Progenitor cell of endocrine pancreas (in vitro differentiated cells): ENCODE data around the gene PRC1. TPM values are rescaled to one million over a fixed set of nuclear protein-coding genes. Genes with fewer than 3 reads are reported as not detected.

Source experiments
- DNase-seq: peaks from one replicate; pipeline ENCODE4 v3.0.0; 2021; ENCODE audit warnings: low spot score; ENCODE audit not compliant: unreplicated experiment
- H3K27ac Mint-ChIP-seq: 2 replicates; pipeline ENCODE4 v1.8.0; 2021; ENCODE audit warnings: mild to moderate bottlenecking, moderate library complexity, mixed read lengths
- H3K27me3 Mint-ChIP-seq: 2 replicates; pipeline ENCODE4 v1.8.0; 2021; ENCODE audit warnings: mixed read lengths
- H3K36me3 Mint-ChIP-seq: 2 replicates; pipeline ENCODE4 v1.8.0; 2022; ENCODE audit warnings: mixed read lengths; ENCODE audit not compliant: insufficient read depth
- H3K4me1 Mint-ChIP-seq: 2 replicates; pipeline ENCODE4 v1.8.0; 2021; ENCODE audit warnings: low read depth, mixed read lengths
- H3K4me3 Mint-ChIP-seq: 2 replicates; pipeline ENCODE4 v1.8.0; 2021; ENCODE audit warnings: low read depth, mild to moderate bottlenecking, moderate library complexity, mixed read lengths
- H3K9me3 Mint-ChIP-seq: 2 replicates; pipeline ENCODE4 v1.8.0; 2021; ENCODE audit warnings: low read depth, mixed read lengths
- CTCF ChIP-seq: fragments of 200-600 bp; sonication (generic); IDR thresholded peaks from one replicate; pipeline ENCODE4 v1.5.0; 2021; ENCODE audit warnings: antibody characterized with exemption, mild to moderate bottlenecking; ENCODE audit not compliant: unreplicated experiment
- total RNA-seq: library from RNA; stranded (reverse); gene quantifications from 2 replicates; pipeline ENCODE4 v1.2.1, GENCODE V29; 2021

Gene PRC1
- total RNA-seq, 1 donor from 2014 or later, result 79.1 TPM

GRCh38 chr15:90967206-90967605, 27.1 kb downstream of the PRC1 start:
- no peak for TF ChIP-seq CTCF
- no peak for DNase-seq
- Mint-ChIP-seq H3K9me3 (no peaks in the 10 kb centered on the region), H3K36me3 (peaks cover 14% of the 10 kb centered on the region), H3K27me3 (no peaks in the 10 kb centered on the region), H3K27ac (peak overlapping the region; percentile 41), H3K4me3 (no peak overlapping the region), H3K4me1 (no peaks in the 10 kb centered on the region)

- DNase-seq, result no peak
- no peaks in the 10 kb centered on the region for H3K27me3 Mint-ChIP-seq
- no peak overlapping the region for H3K4me3 Mint-ChIP-seq
- no peak for TF ChIP-seq CTCF
- no peaks in the 10 kb centered on the region for H3K9me3 Mint-ChIP-seq
- H3K36me3 Mint-ChIP-seq, result peaks cover 17% of the 10 kb centered on the region
- H3K27ac Mint-ChIP-seq, result no peak overlapping the region
- H3K4me1 Mint-ChIP-seq, result no peaks in the 10 kb centered on the region
Observed at GRCh38 chr15:90966262-90966661, 28.1 kb downstream of the PRC1 start.

GRCh38 chr15:90962021-90962420, 32.3 kb downstream of the PRC1 start:
- Mint-ChIP-seq H3K27me3 (no peaks in the 10 kb centered on the region), H3K36me3 (peaks cover 14% of the 10 kb centered on the region), H3K27ac (no peak overlapping the region), H3K9me3 (no peaks in the 10 kb centered on the region), H3K4me3 (no peak overlapping the region), H3K4me1 (peaks cover 5% of the 10 kb centered on the region)
- no peak for TF ChIP-seq CTCF
- no peak for DNase-seq

GRCh38 chr15:90960298-90961091, 33.8 kb downstream of the PRC1 start:
- Mint-ChIP-seq H3K27ac (no peak overlapping the region), H3K4me1 (peaks cover 9% of the 10 kb centered on the region), H3K27me3 (no peaks in the 10 kb centered on the region), H3K9me3 (no peaks in the 10 kb centered on the region), H3K4me3 (no peak overlapping the region), H3K36me3 (peaks cover 14% of the 10 kb centered on the region)
- TF ChIP-seq CTCF, result no peak
- DNase-seq, result no peak

GRCh38 chr15:90959894-90960293, 34.4 kb downstream of the PRC1 start:
- Mint-ChIP-seq H3K4me1 (peaks cover 9% of the 10 kb centered on the region), H3K4me3 (peak overlapping the region; percentile 29), H3K9me3 (no peaks in the 10 kb centered on the region), H3K36me3 (peaks cover 12% of the 10 kb centered on the region), H3K27me3 (no peaks in the 10 kb centered on the region), H3K27ac (no peak overlapping the region)
- no peak for TF ChIP-seq CTCF
- DNase-seq, result no peak
